Kasumi-1 (cell line): Measurements from ENCODE around the gene INPP4B.

Source experiments
- DNase-seq, 2 experiments: peaks; one replicate each; lab custom pipeline; 2025; lab: John Stamatoyannopoulos, UW

Gene INPP4B

DNA sequence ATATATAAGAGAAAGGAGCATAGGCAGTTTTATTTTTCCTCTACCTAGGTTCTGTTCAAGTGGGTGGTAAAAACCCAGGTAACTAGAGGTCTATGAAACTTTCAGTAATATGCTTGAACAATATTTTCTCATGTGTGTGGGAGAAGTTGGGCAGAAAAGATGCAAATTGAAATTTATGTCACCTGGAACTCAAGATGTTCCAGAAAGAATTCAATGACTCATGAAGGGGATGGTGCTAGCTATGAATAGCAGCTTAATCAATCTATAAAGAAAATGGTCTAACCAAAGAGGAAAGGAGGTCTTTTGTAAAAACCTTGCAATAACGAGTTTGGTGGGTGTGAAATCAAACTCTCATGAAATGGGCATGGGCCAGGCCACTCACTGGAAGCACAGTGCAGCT lies 263.8 kb downstream of the INPP4B start:
- DNase-seq: no peak

GRCh38 chr4:142581881-142582280 lies 264.2 kb downstream of the INPP4B start:
- no peak for DNase-seq

DNA sequence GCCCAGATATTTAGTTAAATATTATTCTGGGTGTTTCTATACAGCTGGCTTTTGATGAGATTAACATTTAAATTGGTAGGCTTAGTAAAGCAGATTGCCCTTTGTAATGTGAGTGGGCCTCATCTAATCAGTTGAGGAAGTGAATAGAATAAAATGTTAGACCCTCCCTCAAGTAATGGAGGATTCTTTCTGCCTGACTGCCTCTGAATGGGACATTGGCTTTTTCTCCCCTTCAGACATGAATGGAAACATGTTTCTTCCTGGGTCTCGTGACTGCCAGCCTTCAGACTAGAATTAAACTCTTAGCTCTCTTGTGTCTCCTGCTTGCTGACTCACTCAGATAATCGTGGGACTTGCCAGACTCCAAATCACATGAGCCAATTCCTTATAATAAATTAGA lies 266.7 kb downstream of the INPP4B start:
- DNase-seq: no peak

DNA sequence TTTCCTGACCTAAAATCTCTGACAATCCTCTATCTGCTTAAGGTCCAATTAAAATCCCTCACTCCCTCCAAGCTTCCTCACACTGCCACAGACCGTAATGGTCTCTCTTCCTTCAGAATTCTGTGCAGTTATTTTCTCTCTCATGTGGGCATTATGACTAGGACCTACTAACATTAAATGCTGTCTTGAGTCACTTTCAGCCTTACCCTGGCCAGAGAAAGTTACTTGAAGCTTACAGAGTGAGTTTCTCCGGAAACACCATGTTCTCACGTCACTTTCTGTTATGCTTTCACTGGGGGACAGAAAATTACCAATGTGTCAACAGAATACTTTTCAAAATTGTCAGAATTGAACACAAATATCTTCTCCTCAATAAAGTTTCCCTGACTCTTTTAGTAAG lies 271.8 kb downstream of the INPP4B start:
- DNase-seq: no peak

DNA sequence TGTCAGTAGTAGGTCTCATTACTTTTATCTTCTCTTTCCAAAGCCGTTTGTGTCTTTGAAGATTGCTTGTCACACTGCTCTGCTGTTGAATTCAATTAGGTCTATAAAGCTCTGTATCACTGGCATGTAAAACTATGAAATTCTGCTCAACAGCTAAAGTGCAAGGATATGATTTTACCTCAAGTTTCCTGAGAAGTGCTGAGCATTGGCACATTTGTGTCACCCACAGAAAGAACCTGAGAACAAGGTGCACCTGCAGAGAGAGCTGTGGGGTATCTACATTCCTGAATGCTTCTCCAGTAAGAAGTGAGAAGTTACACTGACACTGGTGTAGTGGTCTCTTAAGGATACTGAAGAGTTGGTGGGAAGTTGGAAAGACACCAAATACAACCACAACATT lies 274.0 kb downstream of the INPP4B start:
- no peak for DNase-seq

DNA sequence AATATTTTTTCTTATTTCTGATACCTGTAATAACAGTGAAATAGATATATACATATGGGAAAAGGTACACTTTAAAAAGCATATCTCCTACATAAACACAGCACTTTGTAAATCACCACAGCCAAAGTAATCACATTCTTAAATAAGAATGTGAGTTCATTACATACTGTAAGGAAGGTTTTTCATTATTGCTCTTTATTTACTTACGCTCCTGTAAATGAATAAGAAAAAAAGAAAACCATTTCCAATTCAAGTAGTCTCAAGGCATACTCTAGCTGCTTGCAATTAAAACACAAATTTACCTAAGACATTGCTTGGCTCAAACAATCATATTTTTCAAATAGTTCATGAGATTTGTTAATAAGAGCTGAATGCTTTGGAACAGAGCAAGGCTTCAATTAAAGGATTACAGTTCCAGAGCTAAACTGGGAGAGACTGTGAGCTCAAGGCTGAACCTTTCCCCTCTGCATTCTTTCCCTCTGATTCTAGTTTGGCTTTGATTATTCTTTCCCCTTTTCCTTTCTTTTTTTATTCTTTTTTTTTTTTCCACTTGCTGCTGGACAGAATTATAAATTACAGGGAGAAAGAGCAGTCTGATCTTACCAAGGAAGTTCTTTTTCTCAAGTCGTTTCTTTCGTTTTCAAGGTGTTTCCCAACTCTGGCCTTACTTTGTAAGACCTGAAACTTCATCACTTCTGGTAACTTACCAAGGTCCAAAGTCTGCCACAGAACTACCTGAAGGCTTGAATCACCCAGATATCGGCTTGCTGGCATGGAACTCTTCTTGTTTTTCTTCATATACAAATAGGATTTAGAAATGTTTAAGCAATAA lies 278.3 kb downstream of the INPP4B start:
- no peak for DNase-seq

GRCh38 chr4:142567199-142567598 lies 278.9 kb downstream of the INPP4B start:
- DNase-seq: peak; percentile 22 to 30

DNA sequence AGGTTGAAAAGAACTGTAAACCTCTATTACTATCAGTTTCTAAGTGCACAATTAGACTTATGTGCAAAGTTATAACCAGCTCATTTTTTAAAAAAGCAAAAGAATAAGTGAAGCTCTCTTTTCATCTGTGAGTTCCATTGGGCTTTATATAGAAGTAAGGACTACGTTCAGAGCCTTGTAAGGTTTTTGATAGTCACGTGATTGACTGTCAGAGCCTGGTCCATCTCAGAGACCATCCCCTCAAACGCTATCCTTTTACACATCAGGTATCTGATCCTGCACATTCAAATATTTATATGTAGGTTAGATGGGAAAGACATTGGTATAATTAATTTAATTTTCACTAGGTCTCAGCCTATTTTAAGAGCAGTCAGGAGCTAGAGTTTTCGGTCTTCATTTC lies 279.3 kb downstream of the INPP4B start:
- DNase-seq: no peak

GRCh38 chr4:142566243-142566642 lies 279.9 kb downstream of the INPP4B start:
- no peak for DNase-seq

GRCh38 chr4:142565771-142566170 lies 280.3 kb downstream of the INPP4B start:
- DNase-seq: no peak

GRCh38 chr4:142563682-142564291 lies 282.3 kb downstream of the INPP4B start:
- DNase-seq: no peak

- no peak for DNase-seq
Measured at GRCh38 chr4:142559986-142560385, 286.1 kb downstream of the INPP4B start.

- DNase-seq: no peak
Measured at GRCh38 chr4:142558851-142559250, 287.2 kb downstream of the INPP4B start.

- no peak for DNase-seq
Measured at GRCh38 chr4:142557239-142557801, 288.8 kb downstream of the INPP4B start.

DNA sequence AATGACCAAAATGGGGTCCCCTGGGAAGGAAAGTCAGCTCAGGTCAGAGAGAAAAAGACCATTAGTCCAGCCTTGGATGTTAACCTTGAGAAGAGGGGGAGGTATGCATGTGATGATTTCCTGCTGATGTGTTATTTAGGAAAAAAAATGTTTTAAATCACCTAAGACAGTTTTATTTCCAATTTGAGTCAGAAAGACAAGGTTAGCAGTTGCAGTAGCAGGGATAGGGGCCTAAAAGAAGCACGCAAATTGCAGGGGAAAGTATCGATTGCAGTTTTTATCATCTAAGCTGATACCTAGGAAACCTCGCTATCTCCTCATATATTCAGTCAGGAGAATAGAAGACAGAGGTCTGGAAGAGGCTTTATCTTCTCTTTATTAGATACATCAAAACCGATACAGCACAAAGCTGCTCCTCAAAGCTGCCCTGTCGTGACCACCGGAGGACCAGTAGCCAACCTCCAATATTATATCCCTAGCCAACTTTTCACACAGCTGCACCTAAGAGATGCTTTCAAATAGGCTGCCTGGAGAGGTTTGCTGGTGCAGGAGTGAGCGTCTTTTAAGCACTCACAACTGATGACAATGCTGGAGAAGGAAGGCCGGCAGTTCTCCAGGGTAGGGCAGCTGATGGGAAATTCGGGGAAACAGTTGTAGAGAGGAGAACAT lies 289.4 kb downstream of the INPP4B start:
- no peak for DNase-seq

GRCh38 chr4:142556048-142556447 lies 290.1 kb downstream of the INPP4B start:
- no peak for DNase-seq

DNA sequence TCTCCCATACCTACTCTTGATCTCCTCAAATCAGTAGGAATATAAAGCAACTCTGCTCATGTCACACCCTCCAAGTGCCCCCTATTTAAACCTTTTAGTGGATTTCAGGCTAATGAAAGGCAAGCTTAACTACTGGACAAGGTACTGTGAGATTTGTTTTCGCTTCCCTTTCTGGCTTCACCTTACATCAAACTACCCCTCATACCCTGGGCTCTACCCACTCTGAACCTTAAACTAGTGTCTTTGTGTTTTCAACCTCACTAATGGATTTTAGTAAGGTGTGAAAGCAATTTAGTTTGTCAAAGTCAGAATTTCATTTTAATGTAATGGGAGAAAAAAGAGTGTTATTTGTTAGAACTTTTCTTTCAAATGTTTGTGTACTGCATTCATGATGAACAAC lies 291.7 kb downstream of the INPP4B start:
- DNase-seq: no peak

DNA sequence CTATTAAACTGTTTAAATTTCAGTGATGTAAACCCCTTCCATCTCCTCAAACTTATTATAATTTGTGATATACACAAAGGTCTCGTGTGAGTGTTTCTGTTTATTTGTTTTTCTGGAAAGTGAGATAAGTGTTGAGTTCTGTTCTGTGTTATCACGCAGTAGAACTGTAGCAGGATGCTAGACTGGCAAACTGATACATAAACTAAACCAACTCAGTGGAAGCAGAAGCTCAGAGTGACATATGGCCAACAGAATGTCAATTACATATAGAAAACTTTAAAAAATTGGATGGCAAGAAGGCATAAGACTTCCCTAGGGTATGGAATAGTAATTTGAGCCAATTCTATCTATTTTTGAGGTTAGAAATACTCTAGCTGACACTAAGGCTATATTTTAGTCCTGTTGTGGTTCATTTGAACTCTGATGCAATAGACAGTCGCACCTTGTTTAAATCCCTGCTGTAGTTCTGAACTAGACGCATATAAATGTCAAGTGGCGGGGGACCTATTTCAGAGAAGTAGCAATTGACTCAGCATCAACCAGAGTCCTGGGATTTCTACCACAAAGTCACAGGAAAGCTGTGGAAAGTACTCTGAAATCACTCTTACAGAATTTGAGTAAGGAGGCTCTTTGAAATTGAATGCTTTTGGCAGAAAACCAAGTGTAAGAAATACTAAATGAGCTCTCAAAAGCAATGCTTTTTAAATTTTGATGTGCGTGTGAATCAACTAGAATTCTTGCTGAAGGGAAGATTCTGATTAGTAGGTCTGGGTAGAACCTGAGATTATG lies 294.4 kb downstream of the INPP4B start:
- no peak for DNase-seq

- no peak for DNase-seq
Measured at GRCh38 chr4:142550965-142551364, 295.1 kb downstream of the INPP4B start.

DNA sequence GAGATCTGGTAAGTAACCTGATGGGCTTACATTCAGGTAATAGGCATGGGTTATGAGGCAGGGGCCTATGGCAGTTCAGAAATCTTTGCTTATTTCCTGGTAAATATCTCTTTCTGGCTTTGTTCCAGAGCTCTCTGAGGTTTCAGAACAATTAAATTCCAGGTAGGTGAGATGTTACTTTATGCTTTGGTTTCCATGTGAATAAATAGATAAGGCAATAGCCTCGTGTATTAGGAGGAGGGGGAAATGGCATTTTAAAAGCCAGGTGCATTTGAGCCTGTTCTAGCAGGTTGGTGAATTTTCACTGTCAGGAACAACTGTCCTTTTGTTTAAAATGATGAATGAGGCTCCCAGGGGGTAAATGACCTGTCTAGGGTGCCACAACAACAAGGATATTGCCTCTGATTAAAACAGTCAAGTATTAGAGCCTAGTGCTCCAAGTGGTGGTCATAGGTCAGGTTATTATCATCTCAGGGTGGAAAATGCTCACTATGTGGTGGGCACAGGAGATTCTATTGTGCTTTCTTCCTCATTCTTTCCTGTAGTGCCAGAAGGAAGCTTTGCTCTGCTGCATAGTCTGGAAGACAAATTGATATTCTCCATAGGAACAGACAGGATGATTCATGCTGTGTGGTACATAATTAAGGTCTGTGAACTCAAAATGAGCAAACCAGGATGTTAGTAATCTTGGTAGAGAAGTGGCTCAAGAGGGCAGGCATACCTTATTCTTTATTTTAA lies 296.2 kb downstream of the INPP4B start:
- peak; percentile 21 to 40 for DNase-seq

- no peak for DNase-seq
Measured at GRCh38 chr4:142549248-142549647, 296.9 kb downstream of the INPP4B start.
